Measurements from ENCODE around the gene LIN52. TPM values are rescaled to one million over a fixed set of nuclear protein-coding genes. Genes with fewer than 3 reads are reported as not detected.

Gene LIN52
- total and polyA plus RNA-seq, 9 of the 15 experiments (the other 6 are each of a cell fraction or from before 2014, with no cell fraction given): 4.6 to 11.8 (median 9.2) TPM

DNA sequence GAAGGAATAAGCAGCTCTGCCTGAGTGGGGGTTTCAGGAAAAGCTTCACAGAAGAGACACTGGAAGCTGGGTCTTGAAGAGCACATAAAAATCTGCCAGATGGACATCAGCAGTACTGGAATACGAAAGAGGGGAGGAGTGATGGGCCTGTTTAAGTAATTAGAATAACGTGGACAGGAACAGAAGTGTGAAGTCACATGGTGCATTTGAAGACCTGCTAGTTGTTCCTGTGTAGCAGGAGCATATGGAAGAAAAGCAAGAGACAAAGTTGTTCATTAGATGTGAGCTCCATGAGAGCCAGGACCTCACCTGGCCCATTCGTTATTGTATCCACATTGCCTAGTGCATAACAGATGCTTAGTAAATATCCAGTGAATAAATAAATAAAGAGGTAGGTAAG is 85.2 kb downstream of the LIN52 start:
- intact Hi-C loops (cut with micrococcal nuclease) (no loop called here), in situ Hi-C loops (cut with MboI) (no loop called here)
- H3K27me3 ChIP-seq (ENCODE audit: control insufficient read depth in 2 of 2, insufficient read depth in 2 of 2, low read length in 2 of 2): no peaks in the 10 kb centered on the region
- H3K27ac ChIP-seq (ENCODE audit: extremely low read depth, low read depth, low read length): no peak overlapping the region; the same call in 2 of the 3 replicates
- ChIA-PET POLR2A (interaction anchor here (0.7 to 0.8 kb wide), 2 partner anchors 76 to 139 kb away, joined by 3 read pairs; no protein-coding TSS in a partner anchor), CTCF (ENCODE audit: low intra/inter-chr PET ratio) (no interaction called here)
- no peak overlapping the region; a peak in 1 of 4 replicates for H3K9ac ChIP-seq (ENCODE audit: insufficient read depth in 1 of 2, low read depth in 2 of 2, low read length in 2 of 2)
- no peaks in the 10 kb centered on the region; the same call in 1 of the 3 replicates for H3K79me2 ChIP-seq (ENCODE audit: control insufficient read depth, insufficient read depth, low read length)
- FAIRE-seq: peak; percentile 26
- BruUV-seq (replicated peaks): no TSS peak
- no peak overlapping the region for H3K4me3 ChIP-seq
- H3K4me1 ChIP-seq (replicated peaks in 1 of 2; ENCODE audit: control insufficient read depth in 2 of 2, insufficient read depth in 2 of 2, low read length in 2 of 2): peaks cover 0 to 10% of the 10 kb centered on the region in 2 experiments; a peak in 3 of 5 replicates
- no peak for DNase-seq (ENCODE audit: extremely low read depth in 1 of 4, low spot score in 3 of 4)
- no peak for ATAC-seq
- no peaks in the 10 kb centered on the region for H4K20me1 ChIP-seq (replicated peaks; ENCODE audit: control insufficient read depth, insufficient read depth, low read length)
- H3K36me3 ChIP-seq (ENCODE audit: control insufficient read depth, insufficient read depth, low read length): peaks cover 5% of the 10 kb centered on the region; the same call in 1 of the 3 replicates
- H2AFZ ChIP-seq (ENCODE audit: low read depth, low read length): no peak overlapping the region
- WGBS (ENCODE audit: insufficient coverage, low coverage, missing lambda C conversion rate): 55% methylated on average over 3 of the region's 3 CpGs
- no peaks in the 10 kb centered on the region for H3K9me1 ChIP-seq (ENCODE audit: control insufficient read depth, insufficient read depth, low read length)
- H3K4me2 ChIP-seq (ENCODE audit: insufficient read depth, low read length): no peak overlapping the region
- H3K9me3 ChIP-seq (replicated peaks; ENCODE audit: control insufficient read depth, insufficient read depth, low read depth, low read length): no peaks in the 10 kb centered on the region
- TF ChIP-seq USF2 (CRISPR knock-in tag; IDR thresholded peaks at IDR 0.05) (0 out of 2 replicates have a peak, but pooled peaks have one; percentile 10), NONO (IDR thresholded peaks at IDR 0.05; ENCODE audit: low read depth in 2 of 2, low read length in 1 of 2) (no peak), ZNF592 (IDR thresholded peaks at IDR 0.05) (peak; percentile 49; the same call in 1 of the 2 replicates), BRF1 (IDR thresholded peaks at IDR 0.05; ENCODE audit: borderline replicate concordance, extremely low read depth, insufficient read length) (no peak)
